HG02610 (cell line): ENCODE data around the gene SPAG16.

Experiments used
- ATAC-seq: cut with Tn5 transposase; IDR thresholded peaks from one replicate; pipeline ENCODE4 v1.9.1; 2021; ENCODE audit warnings: mild to moderate bottlenecking, moderate library complexity; ENCODE audit not compliant: unreplicated experiment

Gene SPAG16

DNA sequence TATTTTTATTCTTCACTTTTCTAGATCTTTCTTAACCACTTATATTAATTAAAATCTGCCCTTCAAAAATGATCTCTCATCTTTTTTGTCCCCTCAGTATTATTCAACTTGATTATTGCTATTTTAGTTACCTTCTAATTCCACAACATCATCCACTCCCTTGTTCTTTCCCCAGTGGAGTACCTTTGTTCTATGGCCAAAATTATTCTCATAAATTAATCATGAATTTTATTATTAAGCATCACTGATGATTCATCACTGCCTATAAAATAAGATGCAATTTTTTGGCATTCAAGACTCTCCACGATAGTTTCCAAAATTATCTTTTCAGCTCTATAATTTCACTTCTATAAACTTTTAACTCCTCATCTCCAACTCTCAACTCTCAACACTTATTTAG, 505.7 kb downstream of the SPAG16 start:
- ATAC-seq = no peak

DNA sequence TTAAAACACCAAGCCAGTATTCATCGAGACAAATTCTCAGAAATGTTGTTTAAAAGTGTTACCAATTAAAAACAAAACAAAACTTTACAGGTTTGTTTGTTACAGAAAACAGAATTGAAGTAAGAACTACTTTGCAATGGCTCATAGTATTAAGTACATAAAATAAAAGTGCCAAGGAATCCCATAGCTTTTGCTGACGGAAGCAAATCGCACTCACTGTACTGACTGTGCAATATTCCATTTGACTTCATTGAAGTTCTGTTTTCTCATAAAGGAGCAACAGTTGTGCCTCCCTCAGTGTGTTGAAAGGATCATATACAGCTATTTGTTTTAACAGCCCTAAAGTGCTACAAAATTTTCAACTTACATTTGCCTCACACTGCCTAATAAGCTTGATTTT, 507.8 kb downstream of the SPAG16 start:
- ATAC-seq = no peak

DNA sequence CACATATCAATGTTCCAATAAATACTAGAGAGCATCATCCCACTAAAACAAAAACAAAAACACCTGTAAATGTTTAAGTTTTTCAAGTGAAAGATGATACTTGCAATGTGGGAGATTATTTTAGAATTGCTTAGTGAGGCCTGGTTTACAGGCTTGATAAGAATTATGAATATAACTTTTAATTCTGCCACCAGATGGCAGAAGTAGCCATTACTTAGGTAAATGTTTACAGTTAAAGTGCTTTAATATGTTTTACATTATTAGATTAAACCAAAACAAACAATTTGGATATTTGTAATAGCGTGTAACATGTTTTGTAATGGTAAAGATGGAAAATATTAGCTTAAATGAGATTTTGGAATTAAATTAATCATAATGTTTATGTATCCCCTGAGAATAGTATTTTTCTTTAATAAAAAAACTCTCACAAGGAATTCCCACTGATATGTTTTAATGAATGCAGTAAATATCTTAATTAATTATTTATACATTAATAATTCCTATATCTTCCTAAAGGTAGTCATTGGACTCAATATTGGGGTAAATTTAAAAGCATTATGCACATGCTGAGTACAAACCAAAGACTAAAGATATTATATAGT, 522.0 kb downstream of the SPAG16 start:
- no peak for ATAC-seq

DNA sequence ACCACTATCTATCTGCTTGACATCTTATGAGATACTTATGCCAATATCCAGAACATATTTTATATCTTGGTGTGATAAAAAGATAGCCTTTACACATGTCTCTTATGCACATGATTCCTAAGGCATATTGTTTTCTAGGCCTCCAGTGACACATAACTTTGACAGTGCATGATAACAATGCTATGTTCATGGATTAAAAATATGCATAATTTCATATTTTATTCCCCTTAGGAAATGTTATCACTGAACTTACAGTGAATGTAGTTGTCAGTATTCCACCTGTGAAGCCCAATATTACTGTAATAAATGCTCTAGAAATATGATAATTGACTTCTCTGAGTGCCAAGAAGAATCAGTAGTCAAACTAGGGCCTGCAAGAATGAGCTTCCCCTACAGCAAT, 532.3 kb downstream of the SPAG16 start:
- ATAC-seq = no peak

DNA sequence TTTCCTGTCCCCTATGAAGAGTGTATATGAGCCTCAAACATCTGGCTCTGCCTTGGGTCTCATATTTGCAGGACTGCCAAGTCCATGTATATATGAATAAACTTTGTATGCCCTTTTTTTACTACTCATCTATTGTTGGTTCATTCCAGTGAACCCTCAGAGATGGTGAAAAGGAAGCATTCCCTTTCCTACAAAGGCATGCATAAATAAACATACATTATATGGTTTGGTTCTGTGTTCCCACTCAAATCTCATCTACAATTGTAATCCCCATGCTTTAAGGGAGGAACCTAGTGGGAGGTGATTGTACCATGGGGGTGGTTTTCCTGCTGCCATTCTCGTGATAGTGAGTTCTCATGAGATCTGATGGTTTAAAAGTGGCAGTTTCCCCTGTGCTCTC, 534.2 kb downstream of the SPAG16 start:
- ATAC-seq = no peak

DNA sequence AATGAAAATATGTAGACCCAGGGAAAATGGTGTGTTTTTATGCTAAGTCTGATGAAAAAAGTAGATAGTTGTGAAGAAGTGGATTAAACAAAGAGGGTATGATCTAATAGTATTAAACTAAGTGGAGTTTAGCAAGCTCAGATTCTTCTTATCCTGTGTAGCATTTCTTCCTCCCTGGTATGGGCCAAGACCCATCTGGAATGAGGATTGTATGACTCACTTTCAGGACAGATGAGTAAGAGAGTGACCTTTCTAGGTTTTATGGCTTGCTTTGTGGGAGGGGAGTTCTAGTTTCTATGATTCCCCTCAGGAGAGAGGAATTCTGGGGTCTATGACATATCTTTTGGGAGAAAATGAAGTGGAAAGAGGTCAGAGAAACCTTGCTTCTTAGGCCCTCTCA, 550.1 kb downstream of the SPAG16 start:
- no peak for ATAC-seq

DNA sequence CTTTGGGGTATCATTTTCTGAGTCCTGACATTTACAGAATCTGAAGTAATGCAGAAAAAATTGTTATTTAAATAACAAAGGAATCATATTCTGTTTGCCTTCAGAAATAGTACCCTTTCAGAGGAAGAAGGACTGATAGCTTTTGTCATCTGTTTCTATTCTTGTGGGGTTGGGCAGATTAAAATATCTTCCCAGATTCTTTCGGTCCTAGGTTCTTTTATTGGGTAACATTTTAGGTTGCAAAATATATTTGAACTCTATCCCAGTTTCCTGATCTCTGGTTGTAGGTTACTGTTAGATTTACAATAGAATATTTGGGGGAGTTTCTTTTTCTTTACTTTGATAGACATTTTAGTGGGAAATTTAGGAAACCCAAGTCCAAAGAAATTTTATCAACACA, 550.5 kb downstream of the SPAG16 start:
- ATAC-seq = no peak

DNA sequence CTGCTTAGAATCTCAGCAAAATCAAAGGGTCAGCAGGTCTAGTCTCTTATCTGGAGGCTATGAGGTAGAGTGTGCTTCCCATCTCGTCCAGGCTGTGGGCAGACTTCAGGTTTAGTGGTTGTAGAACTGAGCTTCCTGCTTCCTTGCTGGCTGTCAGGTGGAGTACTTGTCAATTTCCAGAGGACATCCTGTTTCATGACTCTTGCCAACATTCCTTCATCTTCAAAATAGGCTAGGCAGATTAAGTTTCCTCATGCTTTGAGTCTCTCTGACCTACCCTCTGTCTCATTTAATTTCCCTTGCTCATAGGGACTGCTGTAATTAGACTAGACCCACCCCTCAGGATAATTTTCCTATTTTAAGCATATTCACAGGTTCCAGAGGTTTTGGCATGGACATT, 562.6 kb downstream of the SPAG16 start:
- ATAC-seq = no peak

DNA sequence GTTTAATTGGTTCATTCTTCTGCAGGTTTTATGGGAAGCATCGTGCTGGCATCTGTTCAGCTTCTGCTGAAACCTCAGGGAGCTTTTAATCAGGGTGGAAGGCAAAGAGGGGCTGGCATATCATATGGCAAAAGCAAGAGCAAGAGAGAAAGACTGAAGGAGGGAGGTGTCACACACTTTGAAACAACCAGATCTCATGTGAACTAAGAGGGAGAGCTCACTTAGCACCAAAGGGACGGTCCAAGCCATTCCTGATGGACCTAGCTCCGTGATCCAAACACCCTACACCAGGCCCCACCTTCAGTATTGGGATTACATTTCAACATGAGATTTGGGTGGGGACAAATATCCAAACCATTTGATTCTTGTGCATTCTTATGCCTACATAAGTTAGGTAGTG, 563.1 kb downstream of the SPAG16 start:
- no peak for ATAC-seq

DNA sequence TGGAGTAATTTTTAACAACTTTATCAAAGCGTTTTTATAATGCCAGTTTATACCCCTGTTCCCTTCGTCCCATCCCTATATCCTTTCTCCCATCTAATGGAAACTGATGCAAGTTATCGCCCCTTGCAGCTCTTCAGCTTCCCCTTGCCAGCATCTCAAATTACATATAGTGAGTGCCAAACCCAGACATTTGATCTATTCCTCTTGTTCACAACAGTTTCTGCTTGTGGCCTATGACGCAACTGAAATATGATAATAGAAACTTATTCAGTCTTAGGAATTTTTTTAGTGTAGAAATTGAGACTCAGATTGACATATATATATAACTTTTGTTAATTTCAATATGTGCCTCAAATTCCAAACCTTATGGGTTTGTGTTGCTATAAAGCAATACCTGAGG, 564.4 kb downstream of the SPAG16 start:
- ATAC-seq = no peak

DNA sequence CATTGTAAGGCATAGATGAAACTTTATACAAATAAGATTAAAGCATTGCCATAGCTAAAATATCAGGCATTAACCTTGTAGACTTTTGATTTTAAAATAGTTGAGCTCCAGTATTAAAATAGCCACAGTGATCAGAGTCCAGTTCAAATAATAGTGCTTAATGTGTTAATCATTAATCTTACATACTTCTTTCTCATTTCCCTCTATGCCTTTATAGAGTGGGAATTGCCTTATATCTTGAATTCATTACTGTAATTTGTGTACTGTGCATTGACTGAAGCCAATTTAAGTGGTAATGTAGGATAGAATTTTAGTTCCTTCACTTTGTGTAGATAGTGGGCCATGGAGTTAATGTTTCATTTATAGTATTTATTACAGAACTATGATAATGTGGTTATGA, 577.4 kb downstream of the SPAG16 start:
- no peak for ATAC-seq

DNA sequence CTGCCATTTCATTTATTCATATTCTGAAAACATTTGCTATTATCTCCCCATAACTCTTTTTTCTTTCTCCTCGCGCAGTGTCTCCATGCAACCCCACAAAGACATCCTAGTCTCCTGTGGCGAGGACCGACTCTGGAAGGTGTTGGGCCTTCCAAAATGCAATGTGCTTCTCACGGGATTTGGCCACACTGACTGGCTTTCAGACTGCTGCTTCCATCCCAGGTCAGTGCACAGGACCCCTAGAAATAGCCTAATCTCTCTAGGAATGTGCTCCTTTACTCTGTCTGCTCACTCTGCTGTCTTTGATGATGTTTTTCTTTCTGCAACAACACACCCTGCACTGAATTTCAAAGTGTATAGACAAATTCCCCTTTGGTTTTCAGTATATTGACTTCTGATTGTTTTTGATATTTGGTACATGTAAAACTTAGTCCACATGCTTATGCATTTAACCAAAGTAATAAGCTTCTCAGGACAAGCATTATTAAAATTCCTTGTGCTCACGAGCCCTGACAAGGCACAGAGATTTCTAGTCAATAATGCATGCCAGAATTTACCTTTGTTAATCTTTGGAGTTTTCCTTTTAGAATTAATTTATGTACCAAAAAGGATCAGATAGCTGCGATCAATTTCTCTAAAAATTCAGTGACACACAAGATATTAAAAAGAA, 578.3 kb downstream of the SPAG16 start:
- ATAC-seq = no peak

DNA sequence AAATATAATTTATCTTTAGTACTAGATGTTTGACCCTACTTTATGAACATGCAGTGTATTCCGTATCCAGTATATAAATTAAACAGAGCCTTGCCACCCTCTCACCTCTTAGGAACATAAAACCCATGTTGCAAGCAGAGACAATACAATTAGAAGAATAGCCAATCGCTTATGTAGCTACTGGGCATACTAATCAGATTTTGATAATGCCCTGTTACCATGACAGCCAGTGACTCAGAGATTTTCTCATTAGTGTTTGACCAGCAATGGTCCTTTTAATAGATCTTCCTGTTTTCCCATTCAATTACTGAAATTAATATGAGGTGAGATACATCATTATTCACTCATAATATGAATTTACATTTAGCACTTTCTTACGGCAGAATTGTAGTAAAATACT, 579.3 kb downstream of the SPAG16 start:
- ATAC-seq = no peak

DNA sequence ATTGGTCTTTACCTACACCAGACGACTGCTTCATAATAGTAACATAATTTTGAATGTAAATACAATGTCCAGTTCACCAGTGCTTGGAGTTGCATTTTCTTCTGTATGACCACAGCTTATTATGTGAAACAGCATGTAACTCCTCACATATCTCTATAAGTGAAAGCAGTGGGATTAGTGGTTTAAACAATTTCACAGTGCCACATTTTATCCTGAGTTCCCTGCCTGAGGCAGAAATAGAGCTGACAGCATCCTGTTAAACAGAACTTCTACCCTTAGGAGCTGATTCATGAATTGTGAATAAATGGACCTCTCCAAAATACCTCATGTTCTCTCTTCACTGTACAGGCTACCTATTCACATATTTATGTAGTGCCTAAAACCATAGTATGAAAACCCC, 584.3 kb downstream of the SPAG16 start:
- ATAC-seq = no peak

DNA sequence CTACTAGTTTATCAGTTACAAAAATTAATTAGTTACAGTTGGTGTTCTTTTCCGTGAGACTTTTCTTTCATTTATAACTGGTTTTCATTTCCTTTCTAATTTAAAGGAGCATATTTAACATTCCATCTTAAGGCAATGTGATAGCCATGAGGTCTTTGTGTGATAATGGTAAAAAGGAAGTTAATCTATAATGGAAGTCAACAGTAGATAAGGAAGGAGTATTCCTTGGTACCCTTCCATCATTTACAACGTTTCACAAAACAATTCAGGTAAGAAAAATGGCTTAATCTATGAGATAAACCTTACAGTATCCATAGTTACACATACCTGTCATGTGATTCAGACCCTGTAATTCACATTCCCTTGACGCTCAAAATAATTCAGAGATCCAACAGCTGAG, 601.2 kb downstream of the SPAG16 start:
- ATAC-seq = no peak

DNA sequence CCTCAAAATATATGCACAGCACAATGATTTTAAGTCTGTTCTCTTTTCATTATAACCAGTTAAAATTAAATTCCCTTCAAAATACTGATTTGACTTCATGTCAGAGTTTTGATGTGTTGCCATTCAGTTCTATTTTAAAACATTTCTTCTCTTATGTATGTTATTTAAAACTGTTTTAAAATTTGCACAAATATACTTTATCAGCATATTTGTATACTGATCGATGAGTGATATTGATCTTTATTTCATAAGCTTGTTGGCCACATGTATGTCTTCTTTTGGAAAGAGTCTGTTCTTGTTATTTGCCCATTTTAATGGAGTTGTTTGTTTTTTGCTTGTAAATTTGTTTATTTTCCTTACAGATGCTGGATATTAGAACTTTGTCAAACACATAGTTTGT, 630.2 kb downstream of the SPAG16 start:
- no peak for ATAC-seq

DNA sequence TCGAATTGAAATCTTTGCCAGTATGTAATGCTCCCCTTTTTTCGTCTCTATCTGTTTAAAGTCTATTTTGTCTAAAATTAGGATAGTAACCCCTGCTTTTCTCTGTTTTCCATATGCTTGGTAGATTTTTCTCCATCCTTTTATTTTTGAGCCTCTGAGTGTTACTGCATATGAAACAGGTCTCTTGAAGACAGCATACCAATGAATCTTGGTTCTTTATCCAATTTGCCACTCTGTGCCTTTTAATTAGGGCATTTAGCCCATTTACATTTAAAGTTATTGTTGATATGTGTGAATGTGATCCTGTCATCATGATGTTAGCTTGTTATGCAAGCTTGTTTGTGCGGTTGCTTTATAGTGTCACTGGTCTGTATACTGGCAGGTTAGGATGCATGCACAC, 635.8 kb downstream of the SPAG16 start:
- no peak for ATAC-seq

DNA sequence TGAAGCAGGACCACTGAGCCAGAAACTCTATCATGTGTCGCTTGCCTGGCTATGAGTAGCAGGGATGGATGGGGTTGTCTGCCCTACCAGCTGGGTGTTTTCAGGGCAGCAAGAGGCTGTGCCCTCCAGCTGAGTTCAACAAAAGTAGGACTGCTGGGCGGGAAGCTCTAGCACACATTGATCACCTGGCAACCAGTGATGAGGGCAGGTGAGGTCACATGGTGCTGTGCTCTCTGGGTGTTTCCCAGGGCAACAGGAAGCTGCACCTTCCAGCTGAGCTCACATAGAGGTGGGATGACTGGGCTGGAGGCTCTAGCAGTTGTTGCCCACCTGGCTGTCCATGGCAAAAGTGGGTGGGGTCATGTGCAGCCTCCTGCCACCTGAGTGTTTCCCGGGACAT, 639.3 kb downstream of the SPAG16 start:
- no peak for ATAC-seq

DNA sequence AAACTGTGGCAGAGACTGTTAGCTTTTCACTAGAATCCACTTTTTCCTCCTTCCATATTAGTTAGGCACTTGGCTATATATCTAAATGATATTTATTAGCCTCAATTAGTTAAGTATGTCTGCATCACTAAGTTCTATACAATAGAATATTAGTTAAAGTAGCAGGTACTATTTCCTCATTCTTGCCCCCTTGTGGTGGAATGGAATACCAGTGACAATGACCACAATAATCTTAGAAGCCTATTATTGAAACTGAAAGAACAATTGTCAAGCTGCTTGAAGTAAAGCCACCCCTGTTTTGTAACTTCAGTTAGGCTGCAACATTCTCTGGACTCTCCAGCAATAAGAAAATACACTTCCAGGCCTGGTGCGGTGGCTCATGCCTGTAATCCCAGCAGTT, 650.3 kb downstream of the SPAG16 start:
- ATAC-seq = peak; percentile 96

DNA sequence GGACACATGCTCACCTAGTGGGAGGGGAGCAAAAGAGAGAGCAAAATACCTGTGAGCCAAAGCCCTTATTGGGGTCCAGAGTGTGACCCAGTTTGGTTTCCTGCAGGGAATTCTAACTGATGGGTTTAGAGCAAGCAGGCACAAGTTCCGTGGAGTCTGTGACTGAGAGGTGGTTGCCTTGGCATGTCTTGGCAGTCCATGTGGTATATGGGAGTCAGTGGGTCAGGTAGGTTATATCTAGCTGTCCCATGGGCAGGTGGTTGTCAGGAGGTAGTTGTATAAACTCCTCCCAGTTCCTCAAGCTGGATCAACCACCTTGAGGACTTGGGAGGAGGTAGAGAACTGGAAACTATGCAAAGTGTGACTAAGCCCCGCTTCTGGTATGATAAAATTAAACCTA, 673.8 kb downstream of the SPAG16 start:
- no peak for ATAC-seq

DNA sequence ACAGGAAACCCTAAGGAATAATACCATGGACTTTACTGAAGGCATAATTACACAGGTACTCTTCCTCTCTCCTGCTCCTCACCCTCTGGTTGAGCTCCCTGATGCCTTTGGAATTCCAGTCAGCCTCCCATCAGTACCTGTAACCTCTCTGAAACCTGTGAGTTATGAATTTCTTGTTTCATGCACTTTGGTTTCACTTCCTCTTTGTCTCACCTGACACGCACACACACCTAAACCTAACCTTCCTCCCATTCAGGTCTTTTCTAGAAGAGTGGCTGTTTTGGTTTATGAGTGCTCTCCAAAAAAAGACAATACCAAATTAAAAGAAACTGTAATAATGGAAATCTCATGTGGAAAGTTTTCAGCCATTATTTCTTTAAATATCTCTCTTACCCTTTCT, 675.3 kb downstream of the SPAG16 start:
- ATAC-seq = peak; percentile 46

DNA sequence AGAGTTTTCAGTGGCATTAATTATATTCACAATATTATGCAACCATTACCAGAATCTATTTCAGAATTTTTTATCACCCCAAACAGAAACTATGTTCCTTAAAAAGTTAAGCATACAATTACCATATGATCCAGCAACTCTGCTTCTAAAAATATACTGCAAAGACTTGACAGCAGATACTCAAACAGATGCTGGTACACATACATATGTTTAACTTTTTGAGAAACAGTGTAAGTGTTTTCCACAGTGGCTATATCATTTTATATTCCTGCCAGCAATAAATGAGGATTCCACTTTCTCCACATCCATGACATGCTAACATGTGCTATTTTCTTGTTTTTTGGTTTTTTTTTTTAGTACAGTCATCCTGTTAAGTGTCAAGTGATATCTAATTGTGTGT, 687.3 kb downstream of the SPAG16 start:
- no peak for ATAC-seq

DNA sequence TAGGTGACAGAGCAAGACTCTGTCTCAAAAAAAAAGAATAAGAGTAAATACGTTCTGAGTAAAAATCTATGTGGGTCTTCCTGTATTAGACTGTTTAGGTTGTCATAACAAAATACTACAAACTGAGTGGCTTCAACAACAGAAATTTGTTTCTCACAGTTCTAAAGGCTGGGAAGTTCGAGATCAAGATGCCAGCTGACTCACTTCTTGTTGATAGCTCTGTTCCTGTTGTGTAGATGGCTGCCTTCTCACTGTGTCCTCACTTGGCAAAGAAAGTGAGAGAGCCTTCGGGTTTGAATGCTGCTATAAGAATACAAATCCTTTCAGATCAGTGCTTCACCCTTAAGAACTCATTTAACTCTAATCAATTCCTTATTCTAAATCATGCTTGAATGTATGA, 696.6 kb downstream of the SPAG16 start:
- no peak for ATAC-seq
